ENCODE data around the gene RBM26.

The RBM26 gene

GRCh38 chr13:79389026-79389425 is 17.0 kb downstream of the RBM26 start:
- H3K27ac ChIP-seq: no peak overlapping the region
- TF ChIP-seq ZFX (IDR thresholded peaks at IDR 0.05; ENCODE audit: borderline replicate concordance) (no peak), CTCF (IDR thresholded peaks at IDR 0.05) (no peak)

- H3K27ac ChIP-seq: no peak overlapping the region
- no peak for TF ChIP-seq ZFX (IDR thresholded peaks at IDR 0.05; ENCODE audit: borderline replicate concordance)
- no peak for TF ChIP-seq CTCF (IDR thresholded peaks at IDR 0.05)
Measured at GRCh38 chr13:79387853-79388252, 18.2 kb downstream of the RBM26 start.

- TF ChIP-seq ZFX (IDR thresholded peaks at IDR 0.05; ENCODE audit: borderline replicate concordance) (no peak), CTCF (IDR thresholded peaks at IDR 0.05) (no peak)
- H3K27ac ChIP-seq: no peak overlapping the region
Measured at GRCh38 chr13:79386125-79386826, 19.8 kb downstream of the RBM26 start.

- no peak overlapping the region for H3K27ac ChIP-seq
- no peak for TF ChIP-seq CTCF (IDR thresholded peaks at IDR 0.05)
- no peak for TF ChIP-seq ZFX (IDR thresholded peaks at IDR 0.05; ENCODE audit: borderline replicate concordance)
Measured at GRCh38 chr13:79385694-79386093, 20.4 kb downstream of the RBM26 start.

- H3K27ac ChIP-seq: peak overlapping the region; percentile 68
- TF ChIP-seq CTCF (IDR thresholded peaks at IDR 0.05) (no peak), ZFX (IDR thresholded peaks at IDR 0.05; ENCODE audit: borderline replicate concordance) (no peak)
Measured at GRCh38 chr13:79384022-79384610, 21.9 kb downstream of the RBM26 start.

GRCh38 chr13:79382545-79383275 is 23.3 kb downstream of the RBM26 start:
- peak overlapping the region; percentile 68 for H3K27ac ChIP-seq
- TF ChIP-seq CTCF (IDR thresholded peaks at IDR 0.05): no peak
- no peak for TF ChIP-seq ZFX (IDR thresholded peaks at IDR 0.05; ENCODE audit: borderline replicate concordance)

GRCh38 chr13:79380997-79381396 is 25.1 kb downstream of the RBM26 start:
- TF ChIP-seq ZFX (IDR thresholded peaks at IDR 0.05; ENCODE audit: borderline replicate concordance) (no peak), CTCF (IDR thresholded peaks at IDR 0.05) (no peak)
- H3K27ac ChIP-seq: no peak overlapping the region
